ENCODE measurements around the gene CFAP46.

Gene CFAP46

DNA sequence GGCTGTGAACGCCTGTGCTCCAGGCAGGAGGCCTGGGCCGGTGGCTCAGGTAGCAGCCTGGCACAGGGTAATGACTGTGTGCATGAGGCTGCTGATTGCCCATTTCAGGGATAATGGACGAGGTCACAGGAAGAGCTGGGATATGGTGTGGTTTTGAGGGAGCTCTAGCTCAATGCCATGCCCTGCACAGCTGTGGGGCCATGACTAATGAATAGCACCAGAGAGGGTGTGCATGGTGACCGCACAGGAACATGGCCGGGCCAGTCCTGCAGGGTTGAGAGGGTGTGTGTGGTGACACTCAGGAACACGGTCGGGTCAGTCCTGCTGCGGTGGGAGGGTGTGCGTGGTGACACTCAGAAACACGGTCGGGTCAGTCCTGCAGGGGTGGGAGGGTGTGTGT, 178.3 kb downstream of the CFAP46 start:
- no peak for DNase-seq

DNA sequence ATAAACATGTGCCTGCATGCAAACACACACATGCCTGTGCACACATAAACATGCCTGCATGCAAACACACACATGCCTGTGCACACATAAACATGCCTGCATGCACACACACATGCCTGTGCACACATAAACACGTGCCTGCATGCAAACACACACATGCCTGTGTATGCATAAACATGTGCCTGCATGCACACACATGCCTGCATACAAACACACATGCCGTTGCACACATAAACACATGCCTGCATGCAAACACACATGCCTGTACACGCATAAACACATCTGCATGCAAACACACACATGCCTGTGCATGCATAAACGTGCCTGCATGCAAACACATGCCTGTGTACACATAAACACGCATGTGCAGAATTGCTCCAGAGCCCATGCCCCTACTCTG, 178.8 kb downstream of the CFAP46 start:
- no peak for DNase-seq

DNA sequence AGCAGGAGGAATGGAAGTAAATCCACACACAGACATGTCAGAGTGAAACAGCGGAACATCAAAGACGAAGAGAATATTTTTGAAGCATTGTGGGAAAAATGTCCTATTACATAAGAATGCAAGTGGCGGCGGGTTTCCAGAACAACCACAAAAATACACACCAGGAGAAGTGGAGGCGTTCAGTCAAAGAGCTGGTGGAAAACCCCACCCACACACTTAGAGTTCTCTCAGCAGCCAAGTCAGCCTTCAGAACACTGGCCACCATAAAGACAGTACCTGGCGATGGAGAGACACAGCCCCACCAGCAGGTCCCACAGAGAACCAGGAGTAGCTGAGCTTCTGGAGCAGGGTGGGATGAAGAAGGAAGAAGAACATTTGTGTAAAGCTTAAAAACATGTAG, 180.1 kb downstream of the CFAP46 start:
- DNase-seq: peak; percentile 53 to 72 (median 55)

DNA sequence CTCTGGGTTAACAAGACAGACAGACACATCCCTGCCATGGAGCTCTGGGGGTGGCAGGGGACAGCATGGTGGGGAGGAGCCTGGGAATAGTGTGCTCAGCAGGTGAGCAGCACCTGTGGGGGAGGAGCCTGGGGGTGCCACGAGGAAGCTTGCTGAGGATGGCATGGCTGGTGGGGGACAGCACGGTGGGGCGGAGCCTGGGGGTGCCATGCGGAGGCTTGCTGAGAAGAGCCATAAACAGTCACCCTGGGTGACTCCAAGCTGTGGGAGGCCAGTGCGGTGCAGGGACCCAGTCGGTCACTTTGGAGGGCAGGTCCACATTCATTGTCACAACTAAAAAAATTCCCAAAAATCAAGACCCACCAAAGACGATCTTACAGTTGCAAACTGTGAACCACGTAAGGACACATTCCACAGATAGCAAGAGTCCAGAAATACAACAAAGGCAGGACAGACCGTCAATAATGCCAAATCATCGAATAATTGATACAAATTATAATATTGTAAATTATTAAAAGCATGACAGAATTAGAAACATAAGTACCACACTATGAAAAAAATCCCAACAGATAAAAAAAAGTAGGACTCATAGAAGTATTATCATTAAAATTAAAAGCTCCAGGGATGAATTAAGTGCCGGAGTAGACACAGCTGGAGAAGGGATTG, 180.8 kb downstream of the CFAP46 start:
- DNase-seq: no peak

DNA sequence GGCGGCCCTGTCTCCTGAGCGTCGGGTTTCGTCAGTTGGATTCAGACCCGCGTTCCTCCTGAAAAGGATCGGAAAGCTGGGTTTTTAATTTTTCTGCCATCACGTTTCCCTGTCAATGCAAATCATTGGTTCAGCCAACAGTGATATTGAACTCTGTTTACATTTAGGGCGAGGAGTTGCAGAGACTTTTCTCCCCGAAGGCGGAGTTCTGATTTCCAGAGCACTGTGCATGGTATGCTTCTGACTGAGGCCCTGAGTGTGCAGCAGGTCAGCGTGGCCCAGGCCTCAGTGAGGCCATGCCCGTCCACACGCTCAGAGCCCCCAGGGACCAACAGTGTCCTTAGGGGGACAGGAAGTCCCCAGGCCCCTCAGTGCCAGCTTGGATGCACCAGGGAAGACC, 183.5 kb downstream of the CFAP46 start:
- DNase-seq: no peak
